HTERT RPE-1 (cell line): Measurements from ENCODE around the gene FHIT.

Source experiments
- in situ Hi-C: fragments of 300-500 bp; cut with MboI; formaldehyde crosslinking; loops from 4 replicates; pipeline ENCODE4 v1.14.3; 2020; ENCODE audit warnings: low sequenced_read_pairs

Gene FHIT

GRCh38 chr3:60094392-60094947 lies 1156.8 kb downstream of the FHIT start:
- in situ Hi-C loops, result no loop called here

GRCh38 chr3:60090548-60090947 lies 1160.7 kb downstream of the FHIT start:
- in situ Hi-C loops, result no loop called here

- in situ Hi-C loops, result no loop called here
Measured at GRCh38 chr3:60086811-60087210, 1164.4 kb downstream of the FHIT start.

- in situ Hi-C loops, result no loop called here
Measured at GRCh38 chr3:60085649-60086048, 1165.6 kb downstream of the FHIT start.

- in situ Hi-C loops, result no loop called here
Measured at GRCh38 chr3:60081381-60082095, 1169.7 kb downstream of the FHIT start.

- in situ Hi-C loops, result no loop called here
Measured at GRCh38 chr3:60080648-60081047, 1170.6 kb downstream of the FHIT start.

GRCh38 chr3:60079076-60079475 lies 1172.2 kb downstream of the FHIT start:
- in situ Hi-C loops, result no loop called here

GRCh38 chr3:60076331-60076730 lies 1174.9 kb downstream of the FHIT start:
- in situ Hi-C loops, result no loop called here

- in situ Hi-C loops, result no loop called here
Measured at GRCh38 chr3:60073942-60074341, 1177.3 kb downstream of the FHIT start.

- in situ Hi-C loops, result no loop called here
Measured at GRCh38 chr3:60073228-60073627, 1178.0 kb downstream of the FHIT start.

GRCh38 chr3:60070366-60070765 lies 1180.9 kb downstream of the FHIT start:
- in situ Hi-C loops, result no loop called here

- in situ Hi-C loops, result no loop called here
Measured at GRCh38 chr3:60065227-60065868, 1185.9 kb downstream of the FHIT start.

GRCh38 chr3:60064210-60065178 lies 1186.8 kb downstream of the FHIT start:
- in situ Hi-C loops, result no loop called here

- in situ Hi-C loops, result no loop called here
Measured at GRCh38 chr3:60056404-60056803, 1194.8 kb downstream of the FHIT start.

- in situ Hi-C loops, result no loop called here
Measured at GRCh38 chr3:60055765-60056164, 1195.5 kb downstream of the FHIT start.

- in situ Hi-C loops, result no loop called here
Measured at GRCh38 chr3:60053526-60054265, 1197.6 kb downstream of the FHIT start.

- in situ Hi-C loops, result no loop called here
Measured at GRCh38 chr3:60048447-60048848, 1202.8 kb downstream of the FHIT start.

GRCh38 chr3:60047426-60048200 lies 1203.6 kb downstream of the FHIT start:
- in situ Hi-C loops, result no loop called here

GRCh38 chr3:60046210-60046609 lies 1205.0 kb downstream of the FHIT start:
- in situ Hi-C loops, result no loop called here

GRCh38 chr3:60045686-60046085 lies 1205.6 kb downstream of the FHIT start:
- in situ Hi-C loops, result no loop called here
